ENCODE results near the gene MBD3L5.
"Not testable (repeated sequence)": the region's sequence is repeated elsewhere in the genome, so short reads cannot be mapped to it uniquely, and the experiment has no call there.

MBD3L5 gene

DNA sequence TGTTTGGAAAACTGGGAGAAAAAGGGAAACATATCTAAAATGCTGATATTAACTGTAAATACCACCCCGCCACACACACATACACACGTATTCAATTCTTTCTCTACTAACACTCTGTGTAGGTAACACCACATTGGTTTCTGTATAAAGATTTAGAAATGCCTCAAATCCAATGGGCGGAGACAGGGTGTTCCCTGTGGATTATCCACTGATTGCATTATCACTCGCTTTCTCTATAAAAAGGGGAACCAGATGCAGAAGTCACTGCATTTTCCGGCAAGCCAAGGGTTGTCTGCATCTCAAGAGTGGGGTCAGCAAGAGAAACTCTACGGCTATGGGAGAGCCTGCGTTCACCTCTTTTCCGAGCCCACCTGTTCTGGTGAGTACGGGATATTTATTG lies at the start of gene MBD3L5:
Gene MBD3L5 (plus strand): TSS at position 301 of the 400 bp plus-strand sequence. CDS start 34 bp downstream, at position 335.
- H3K79me2 ChIP-seq (ENCODE audit: low read length); H2AFZ ChIP-seq (ENCODE audit: low read depth, low read length); H3K27ac ChIP-seq (ENCODE audit: low read length); H3K4me2 ChIP-seq (ENCODE audit: low read length); H3K4me1 ChIP-seq (ENCODE audit: low read length); H3K9me3 ChIP-seq (ENCODE audit: insufficient read depth, low read length); H3K4me3 ChIP-seq (ENCODE audit: low read length); H4K20me1 ChIP-seq (ENCODE audit: insufficient read depth, low read length); H3K9ac ChIP-seq (ENCODE audit: low read length); H3K27me3 ChIP-seq (ENCODE audit: low read depth, low read length); H3K36me3 ChIP-seq (replicated peaks; ENCODE audit: low read depth, low read length): not testable (repeated sequence)

DNA sequence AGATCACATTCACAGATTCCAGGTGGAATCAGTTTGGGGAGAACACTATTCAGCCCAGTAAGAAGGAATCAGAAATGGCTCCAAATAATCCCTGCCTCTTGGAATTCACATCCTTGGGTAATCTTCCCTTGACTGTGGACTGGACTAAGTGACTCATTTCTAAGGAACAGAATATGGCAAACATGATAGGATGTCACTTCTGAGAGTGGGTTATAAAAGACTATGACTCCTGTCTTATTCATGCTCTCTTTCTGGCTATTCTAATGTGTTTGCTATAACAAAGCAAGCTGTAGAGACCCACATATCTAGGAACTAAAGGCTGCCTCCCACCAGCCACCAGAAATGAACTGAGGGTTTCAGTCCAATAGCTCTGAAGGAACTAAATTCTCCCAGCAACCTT lies 46.9 kb upstream of the MBD3L5 start:
- H4K20me1 ChIP-seq (ENCODE audit: insufficient read depth, low read length): no peaks in the 10 kb centered on the region
- H3K4me3 ChIP-seq (ENCODE audit: low read length): no peak overlapping the region
- H3K27me3 ChIP-seq (ENCODE audit: low read depth, low read length): peaks cover 10% of the 10 kb centered on the region; the same call in 1 of the 2 replicates
- TF ChIP-seq, protein P1, sequence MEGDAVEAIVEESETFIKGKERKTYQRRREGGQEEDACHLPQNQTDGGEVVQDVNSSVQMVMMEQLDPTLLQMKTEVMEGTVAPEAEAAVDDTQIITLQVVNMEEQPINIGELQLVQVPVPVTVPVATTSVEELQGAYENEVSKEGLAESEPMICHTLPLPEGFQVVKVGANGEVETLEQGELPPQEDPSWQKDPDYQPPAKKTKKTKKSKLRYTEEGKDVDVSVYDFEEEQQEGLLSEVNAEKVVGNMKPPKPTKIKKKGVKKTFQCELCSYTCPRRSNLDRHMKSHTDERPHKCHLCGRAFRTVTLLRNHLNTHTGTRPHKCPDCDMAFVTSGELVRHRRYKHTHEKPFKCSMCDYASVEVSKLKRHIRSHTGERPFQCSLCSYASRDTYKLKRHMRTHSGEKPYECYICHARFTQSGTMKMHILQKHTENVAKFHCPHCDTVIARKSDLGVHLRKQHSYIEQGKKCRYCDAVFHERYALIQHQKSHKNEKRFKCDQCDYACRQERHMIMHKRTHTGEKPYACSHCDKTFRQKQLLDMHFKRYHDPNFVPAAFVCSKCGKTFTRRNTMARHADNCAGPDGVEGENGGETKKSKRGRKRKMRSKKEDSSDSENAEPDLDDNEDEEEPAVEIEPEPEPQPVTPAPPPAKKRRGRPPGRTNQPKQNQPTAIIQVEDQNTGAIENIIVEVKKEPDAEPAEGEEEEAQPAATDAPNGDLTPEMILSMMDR (IDR thresholded peaks at IDR 0.05; ENCODE audit: low read depth, low read length): no peak
- no peak for TF ChIP-seq EZH2phosphoT487 (IDR thresholded peaks at IDR 0.05; ENCODE audit: low read depth)
- no peak overlapping the region for H3K9ac ChIP-seq (ENCODE audit: low read length)
- H3K27ac ChIP-seq (ENCODE audit: low read length): no peak overlapping the region
- peaks cover 11% of the 10 kb centered on the region; the same call in 1 of the 2 replicates for H3K9me3 ChIP-seq (ENCODE audit: insufficient read depth, low read length)
- H3K79me2 ChIP-seq (ENCODE audit: low read length): no peaks in the 10 kb centered on the region
- H2AFZ ChIP-seq (ENCODE audit: low read depth, low read length): no peak overlapping the region
- H3K36me3 ChIP-seq (replicated peaks; ENCODE audit: low read depth, low read length): no peaks in the 10 kb centered on the region
- peaks cover 9% of the 10 kb centered on the region for H3K4me1 ChIP-seq (ENCODE audit: low read length)
- no peak overlapping the region for H3K4me2 ChIP-seq (ENCODE audit: low read length)

DNA sequence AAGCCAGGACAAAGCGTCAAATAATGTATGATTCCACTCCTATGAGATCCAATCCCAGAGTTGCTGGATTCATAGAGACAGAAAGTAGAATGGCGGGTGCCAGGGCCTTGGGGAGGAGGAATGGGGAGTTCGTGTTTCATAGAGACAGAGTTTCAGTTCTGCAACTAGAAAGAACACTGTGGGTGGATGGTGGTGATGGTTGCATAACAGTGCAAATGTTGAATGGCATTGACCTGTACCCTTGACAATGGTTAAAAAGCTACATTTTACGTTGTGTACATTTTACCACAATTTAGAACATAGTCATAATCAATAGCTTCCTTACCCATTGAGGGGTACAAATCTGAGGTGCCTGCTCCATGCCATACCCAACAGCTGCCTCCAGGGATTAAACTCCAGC lies 42.5 kb upstream of the MBD3L5 start:
- Histone ChIP-seq H3K79me2 (ENCODE audit: low read length) (no peaks in the 10 kb centered on the region), H3K4me1 (ENCODE audit: low read length) (peaks cover 11% of the 10 kb centered on the region), H3K4me3 (ENCODE audit: low read length) (no peak overlapping the region), H3K27me3 (ENCODE audit: low read depth, low read length) (peaks cover 13% of the 10 kb centered on the region), H4K20me1 (ENCODE audit: insufficient read depth, low read length) (no peaks in the 10 kb centered on the region), H3K9ac (ENCODE audit: low read length) (no peak overlapping the region), H3K9me3 (ENCODE audit: insufficient read depth, low read length) (peaks cover 11% of the 10 kb centered on the region; the same call in 1 of the 2 replicates), H2AFZ (ENCODE audit: low read depth, low read length) (no peak overlapping the region), H3K4me2 (ENCODE audit: low read length) (peak overlapping the region; percentile 37), H3K36me3 (replicated peaks; ENCODE audit: low read depth, low read length) (no peaks in the 10 kb centered on the region), H3K27ac (ENCODE audit: low read length) (no peak overlapping the region)
- TF ChIP-seq EZH2phosphoT487 (IDR thresholded peaks at IDR 0.05; ENCODE audit: low read depth): no peak
- TF ChIP-seq, protein P1 (IDR thresholded peaks at IDR 0.05; ENCODE audit: low read depth, low read length): no peak

DNA sequence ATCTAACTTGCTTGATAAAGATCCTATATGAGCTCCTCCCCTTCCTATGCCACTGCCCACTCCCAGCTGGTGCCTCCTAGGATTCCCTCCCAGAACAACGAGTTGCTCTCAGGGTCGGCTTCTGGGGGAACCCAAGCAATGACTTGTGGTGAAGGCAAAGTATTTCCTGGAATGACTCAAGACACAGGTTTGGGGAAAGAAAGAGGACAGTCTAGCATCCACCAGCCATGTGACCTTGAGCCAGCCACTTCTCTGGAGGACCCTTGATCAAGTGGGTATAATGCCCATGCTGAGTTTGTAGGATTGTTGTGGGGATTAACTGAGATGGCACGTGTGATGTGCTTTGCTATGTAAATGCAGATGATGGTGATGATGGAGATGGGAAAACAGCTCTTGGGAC lies 42.1 kb upstream of the MBD3L5 start:
- no peak for TF ChIP-seq EZH2phosphoT487 (IDR thresholded peaks at IDR 0.05; ENCODE audit: low read depth)
- TF ChIP-seq, protein P1 (IDR thresholded peaks at IDR 0.05; ENCODE audit: low read depth, low read length): no peak
- H3K36me3 ChIP-seq (replicated peaks; ENCODE audit: low read depth, low read length): no peaks in the 10 kb centered on the region
- no peak overlapping the region for H2AFZ ChIP-seq (ENCODE audit: low read depth, low read length)
- H3K9me3 ChIP-seq (ENCODE audit: insufficient read depth, low read length): peaks cover 8% of the 10 kb centered on the region; the same call in 1 of the 2 replicates
- H3K4me2 ChIP-seq (ENCODE audit: low read length): peak overlapping the region; percentile 37
- no peaks in the 10 kb centered on the region for H4K20me1 ChIP-seq (ENCODE audit: insufficient read depth, low read length)
- H3K4me3 ChIP-seq (ENCODE audit: low read length): no peak overlapping the region
- H3K4me1 ChIP-seq (ENCODE audit: low read length): peaks cover 11% of the 10 kb centered on the region
- no peak overlapping the region for H3K27ac ChIP-seq (ENCODE audit: low read length)
- peaks cover 13% of the 10 kb centered on the region for H3K27me3 ChIP-seq (ENCODE audit: low read depth, low read length)
- no peaks in the 10 kb centered on the region for H3K79me2 ChIP-seq (ENCODE audit: low read length)
- H3K9ac ChIP-seq (ENCODE audit: low read length): no peak overlapping the region

Measured in OCI-LY3 (cell line).